Activated CD4-positive, alpha-beta T cell treated with anti-CD3 and anti-CD28 coated beads, Interleukin-2, amount 10 ng/mL, durations not matched to agents 24 days and 14 days (primary cell): Measurements from ENCODE around the gene ULK4. TPM values are rescaled to one million over a fixed set of nuclear protein-coding genes. Genes with fewer than 3 reads are reported as not detected.
A peak's percentile ranks its signal among the peaks of the same experiment; 100 is the strongest.
"Not testable (repeated sequence)": the region's sequence is repeated elsewhere in the genome, so short reads cannot be mapped to it uniquely, and the experiment has no call there.

ENCODE experiments used
- DNase-seq: peaks from one replicate; pipeline ENCODE4 v3.0.0; 2022
- H3K27ac Mint-ChIP-seq: one replicate; pipeline ENCODE4 v1.8.0; 2022; ENCODE audit warnings: mild to moderate bottlenecking, mixed read lengths
- H3K27me3 Mint-ChIP-seq: one replicate; pipeline ENCODE4 v1.8.0; 2022; ENCODE audit warnings: mixed read lengths
- H3K36me3 Mint-ChIP-seq: one replicate; pipeline ENCODE4 v1.8.0; 2022; ENCODE audit warnings: low read depth, mild to moderate bottlenecking, mixed read lengths
- H3K4me1 Mint-ChIP-seq: one replicate; pipeline ENCODE4 v1.8.0; 2021; ENCODE audit warnings: mixed read lengths
- H3K4me3 Mint-ChIP-seq: one replicate; pipeline ENCODE4 v1.8.0; 2022; ENCODE audit warnings: mild to moderate bottlenecking, moderate library complexity, mixed read lengths
- H3K9me3 Mint-ChIP-seq: one replicate; pipeline ENCODE4 v1.8.0; 2021; ENCODE audit warnings: mixed read lengths
- intact Hi-C: fragments of 100-400 bp; cut with micrococcal nuclease; formaldehyde crosslinking; loops from one replicate; pipeline ENCODE4 v1.15.1; 2023
- total RNA-seq: library from RNA; stranded (reverse); gene quantifications from 2 replicates; pipeline ENCODE4 v1.2.3, GENCODE V29; 2022

The ULK4 gene
- total RNA-seq, 1 donor from 2014 or later, result 10.2 TPM

DNA sequence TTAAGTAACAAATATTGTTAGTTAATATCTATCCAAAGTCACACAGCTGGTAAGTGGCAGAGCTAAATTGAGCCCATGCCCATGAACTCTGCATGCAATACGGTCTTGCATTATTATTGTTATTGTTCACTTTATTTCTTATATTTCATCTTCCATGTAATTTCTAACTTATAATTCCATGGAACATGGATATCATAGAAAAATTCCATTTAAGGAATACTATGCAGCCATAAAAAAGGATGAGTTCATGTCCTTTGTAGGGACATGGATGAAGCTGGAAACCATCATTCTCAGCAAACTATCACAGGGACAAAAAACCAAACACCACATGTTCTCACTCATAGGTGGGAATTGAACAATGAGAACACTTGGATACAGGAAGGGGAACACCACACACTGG, 508.3 kb downstream of the ULK4 start:
- H3K27ac Mint-ChIP-seq, H3K4me1 Mint-ChIP-seq, intact Hi-C loops, DNase-seq, H3K36me3 Mint-ChIP-seq, H3K27me3 Mint-ChIP-seq, H3K9me3 Mint-ChIP-seq, H3K4me3 Mint-ChIP-seq: not testable (repeated sequence)

DNA sequence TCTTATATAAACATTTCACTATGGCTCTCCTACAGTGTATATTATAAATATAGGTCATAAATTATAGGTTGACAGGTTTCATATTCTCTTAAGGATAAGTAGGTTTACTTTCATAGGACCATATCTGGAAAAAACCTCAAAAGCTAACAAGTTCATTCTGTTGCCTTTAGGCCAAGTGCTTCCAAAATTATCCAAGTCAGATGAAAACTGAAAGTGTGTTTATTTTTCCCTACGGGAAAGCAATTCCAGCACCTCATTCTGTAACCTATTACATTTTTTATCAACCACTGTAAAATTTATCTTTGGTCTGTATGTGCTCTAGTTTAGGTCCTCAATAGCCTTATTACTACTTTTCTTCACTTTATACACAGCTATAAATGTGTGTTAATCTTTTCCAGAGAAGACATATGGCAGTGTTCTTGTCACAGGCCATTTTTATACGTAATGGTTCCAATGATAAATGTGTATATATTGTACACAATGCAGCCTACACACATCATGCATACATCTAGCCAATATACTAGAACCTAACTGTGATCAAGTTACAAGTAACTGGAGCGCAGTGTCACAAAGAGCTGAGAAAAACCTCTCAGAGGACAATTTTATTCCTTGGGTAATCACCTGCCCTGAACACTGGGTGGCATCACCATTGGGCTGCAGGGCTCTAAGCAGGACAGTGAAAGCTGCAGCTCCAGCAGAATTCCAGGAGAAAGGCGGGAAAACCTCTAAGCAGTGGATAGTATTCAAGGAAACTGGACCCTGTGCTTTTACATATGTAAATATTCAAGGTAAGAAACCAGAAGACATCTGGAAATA, 511.3 kb downstream of the ULK4 start:
- no peak for DNase-seq
- Mint-ChIP-seq H3K27me3 (no peaks in the 10 kb centered on the region), H3K36me3 (no peaks in the 10 kb centered on the region), H3K4me1 (no peaks in the 10 kb centered on the region), H3K4me3 (no peak overlapping the region), H3K9me3 (no peaks in the 10 kb centered on the region), H3K27ac (no peak overlapping the region)
- intact Hi-C loops, result no loop called here

DNA sequence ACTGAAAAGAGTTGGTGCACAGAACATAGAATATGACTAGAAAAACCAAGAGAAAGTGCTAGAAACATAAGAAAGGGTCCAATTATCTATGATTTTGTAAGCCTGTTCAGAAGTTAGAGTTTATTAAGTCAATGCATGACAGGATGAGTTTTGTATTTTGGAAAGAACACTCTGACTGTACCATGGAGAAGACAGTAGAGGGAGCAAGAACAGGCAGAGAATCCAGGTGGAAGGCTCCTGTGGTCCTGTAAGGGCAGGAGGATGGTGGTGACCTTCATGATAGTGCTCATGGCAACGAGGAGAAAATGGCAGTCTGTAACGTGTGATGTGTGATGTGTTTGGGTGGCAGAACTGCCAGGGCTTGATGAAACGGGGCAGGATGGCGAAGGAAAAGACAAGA, 513.5 kb downstream of the ULK4 start:
- Mint-ChIP-seq H3K4me1 (no peaks in the 10 kb centered on the region), H3K36me3 (no peaks in the 10 kb centered on the region), H3K9me3 (no peaks in the 10 kb centered on the region), H3K4me3 (no peak overlapping the region), H3K27ac (no peak overlapping the region), H3K27me3 (no peaks in the 10 kb centered on the region)
- DNase-seq, result no peak
- intact Hi-C loops, result no loop called here

DNA sequence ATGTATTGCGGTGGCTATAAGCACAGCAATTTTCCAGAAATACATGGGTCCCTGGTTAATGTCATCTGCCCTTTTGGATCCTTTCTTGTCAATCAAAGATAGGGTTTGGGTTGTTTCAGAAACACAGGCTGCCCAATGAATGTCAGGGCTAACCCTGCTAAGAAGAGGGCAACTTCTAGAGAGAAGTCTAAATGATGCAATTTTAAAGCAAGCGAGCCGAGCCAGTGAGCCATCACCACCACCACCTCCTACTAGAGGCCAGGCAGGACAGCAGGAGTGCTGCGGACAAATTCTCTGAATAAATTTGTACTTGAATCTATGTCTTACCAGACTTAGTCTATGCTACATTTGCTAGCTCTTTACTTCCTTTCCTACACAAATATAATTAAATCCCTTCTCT, 514.2 kb downstream of the ULK4 start:
- H3K27ac Mint-ChIP-seq, result no peak overlapping the region
- intact Hi-C loops, result no loop called here

DNA sequence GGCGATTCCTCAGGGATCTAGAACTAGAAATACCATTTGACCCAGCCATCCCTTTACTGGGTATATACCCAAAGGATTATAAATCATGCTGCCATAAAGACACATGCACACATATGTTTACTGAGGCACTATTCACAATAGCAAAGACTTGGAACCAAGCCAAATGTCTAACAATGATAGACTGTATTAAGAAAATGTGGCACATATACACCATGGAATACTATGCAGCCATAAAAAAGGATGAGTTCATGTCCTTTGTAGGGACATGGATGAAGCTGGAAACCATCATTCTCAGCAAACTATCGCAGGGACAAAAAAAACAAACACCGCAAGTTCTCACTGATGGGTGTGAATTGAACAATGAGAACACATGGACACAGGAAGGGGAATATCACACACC, 515.6 kb downstream of the ULK4 start:
- H3K27ac Mint-ChIP-seq, H3K9me3 Mint-ChIP-seq, H3K36me3 Mint-ChIP-seq, H3K27me3 Mint-ChIP-seq, H3K4me3 Mint-ChIP-seq, intact Hi-C loops, H3K4me1 Mint-ChIP-seq, DNase-seq: not testable (repeated sequence)

More for the DNA sequence above, 514.2 kb downstream of the ULK4 start:
- H3K4me3 Mint-ChIP-seq, result no peak overlapping the region
- H3K27me3 Mint-ChIP-seq, result no peaks in the 10 kb centered on the region
- H3K36me3 Mint-ChIP-seq, result no peaks in the 10 kb centered on the region
- no peak for DNase-seq
- no peaks in the 10 kb centered on the region for H3K4me1 Mint-ChIP-seq
- H3K9me3 Mint-ChIP-seq, result no peaks in the 10 kb centered on the region

DNA sequence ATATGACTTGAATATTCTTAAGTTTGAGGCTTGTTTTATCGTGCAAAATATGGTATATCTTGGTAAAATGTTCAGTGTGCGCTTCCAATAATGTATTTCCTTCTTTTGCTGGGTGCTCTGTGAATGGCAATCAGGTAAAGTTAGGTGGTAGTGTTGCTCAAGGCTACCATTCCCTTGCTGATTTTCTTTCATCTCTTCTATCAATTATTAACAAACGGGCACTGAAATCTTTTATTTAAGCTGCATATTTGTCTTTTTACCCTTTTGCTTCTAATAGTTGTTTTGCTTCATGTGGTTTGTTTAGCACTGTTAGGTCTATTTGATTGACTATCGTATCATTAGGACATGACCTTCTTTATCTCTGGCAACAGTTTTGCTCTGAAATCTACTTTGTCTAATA, 520.3 kb downstream of the ULK4 start:
- Mint-ChIP-seq H3K9me3 (no peaks in the 10 kb centered on the region), H3K27ac (no peak overlapping the region), H3K4me1 (no peaks in the 10 kb centered on the region), H3K27me3 (no peaks in the 10 kb centered on the region), H3K4me3 (no peak overlapping the region), H3K36me3 (no peaks in the 10 kb centered on the region)
- intact Hi-C loops, result no loop called here
- no peak for DNase-seq

DNA sequence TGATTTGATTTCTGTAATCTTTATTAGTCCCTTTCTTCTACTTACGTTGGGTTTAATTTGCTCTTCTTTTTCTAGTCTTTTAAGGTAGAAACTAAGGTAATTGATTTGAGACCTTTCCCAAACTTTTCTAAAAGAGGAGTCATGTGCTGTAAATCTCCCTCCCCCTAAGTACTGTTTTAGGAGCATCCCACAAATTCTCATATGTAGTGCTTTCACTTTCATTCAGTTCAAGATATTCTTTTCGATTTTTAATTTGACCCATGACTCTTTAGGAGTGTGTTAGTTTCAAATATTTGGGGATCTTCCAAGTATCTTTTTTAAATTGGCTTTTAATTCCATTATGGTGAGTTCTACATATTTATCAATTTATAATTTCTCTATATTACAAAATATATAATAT, 520.8 kb downstream of the ULK4 start:
- no peak overlapping the region for H3K4me3 Mint-ChIP-seq
- no peak for DNase-seq
- no peak overlapping the region for H3K27ac Mint-ChIP-seq
- no peaks in the 10 kb centered on the region for H3K9me3 Mint-ChIP-seq
- intact Hi-C loops, result no loop called here
- H3K36me3 Mint-ChIP-seq, result no peaks in the 10 kb centered on the region
- H3K27me3 Mint-ChIP-seq, result no peaks in the 10 kb centered on the region
- H3K4me1 Mint-ChIP-seq, result no peaks in the 10 kb centered on the region

DNA sequence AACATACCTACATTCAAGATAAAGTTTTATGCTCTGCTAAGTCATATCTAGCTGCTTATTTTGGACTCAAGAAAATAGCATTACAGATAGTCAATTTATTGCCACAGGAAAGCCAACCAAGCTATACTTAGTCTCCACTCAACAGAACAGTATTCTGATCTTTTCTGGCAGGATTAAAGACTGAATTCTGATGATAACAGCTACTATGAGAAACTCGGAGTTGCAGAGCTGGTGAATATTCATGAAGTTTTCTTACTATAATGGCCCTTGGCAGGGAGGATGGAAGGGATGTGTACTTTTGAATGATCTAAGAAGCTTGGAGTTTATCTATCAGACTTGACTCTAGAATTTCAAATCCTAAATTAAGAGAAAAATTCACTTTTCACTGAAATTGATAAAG, 524.9 kb downstream of the ULK4 start:
- intact Hi-C loops, result no loop called here
- Mint-ChIP-seq H3K27ac (no peak overlapping the region), H3K27me3 (no peaks in the 10 kb centered on the region), H3K4me1 (no peaks in the 10 kb centered on the region), H3K36me3 (no peaks in the 10 kb centered on the region), H3K4me3 (no peak overlapping the region), H3K9me3 (no peaks in the 10 kb centered on the region)
- no peak for DNase-seq

DNA sequence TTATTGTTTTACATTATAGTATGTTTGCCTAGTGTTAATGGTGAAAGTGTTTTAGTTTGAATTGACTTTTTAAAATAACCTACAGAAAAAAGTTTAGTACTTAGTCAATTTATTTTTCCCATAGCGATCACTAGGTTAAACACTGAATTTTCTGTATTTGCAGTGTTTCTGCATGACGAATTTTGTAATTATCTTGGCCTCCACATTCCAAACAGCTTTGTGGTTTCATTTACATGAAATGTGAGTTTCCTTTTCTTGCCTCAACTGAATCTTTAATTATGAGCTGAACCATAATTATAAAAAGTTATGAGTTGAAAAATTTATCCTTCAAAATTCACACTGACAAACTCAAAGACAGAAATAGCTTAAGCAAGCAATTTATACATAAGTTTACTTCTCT, 527.1 kb downstream of the ULK4 start:
- no peaks in the 10 kb centered on the region for H3K9me3 Mint-ChIP-seq
- no peak for DNase-seq
- H3K27ac Mint-ChIP-seq, result no peak overlapping the region
- intact Hi-C loops, result no loop called here
- no peaks in the 10 kb centered on the region for H3K27me3 Mint-ChIP-seq
- H3K36me3 Mint-ChIP-seq, result no peaks in the 10 kb centered on the region
- H3K4me3 Mint-ChIP-seq, result no peak overlapping the region
- H3K4me1 Mint-ChIP-seq, result no peaks in the 10 kb centered on the region

DNA sequence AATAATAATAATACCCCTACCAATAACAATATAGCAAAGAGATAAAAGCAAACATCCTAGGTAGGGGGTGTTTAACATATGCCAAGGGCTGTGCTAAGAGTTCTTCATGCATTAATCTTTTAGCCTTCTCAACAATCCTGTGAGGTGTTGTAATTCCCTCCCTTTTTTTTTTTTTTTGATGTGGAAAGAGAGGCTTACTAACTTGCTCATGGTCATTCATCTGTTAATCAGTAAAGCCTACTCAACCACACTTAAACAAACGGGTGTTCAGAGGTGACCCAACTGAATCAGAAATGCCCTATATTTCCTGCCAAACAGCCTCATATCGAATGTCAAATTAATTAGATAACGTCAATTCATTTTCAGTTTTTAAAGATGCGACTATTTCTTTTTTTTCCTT, 530.5 kb downstream of the ULK4 start:
- H3K27ac Mint-ChIP-seq, result no peak overlapping the region
- H3K36me3 Mint-ChIP-seq, result no peaks in the 10 kb centered on the region
- H3K4me1 Mint-ChIP-seq, result no peaks in the 10 kb centered on the region
- H3K9me3 Mint-ChIP-seq, result peaks cover 6% of the 10 kb centered on the region
- no peak for DNase-seq
- intact Hi-C loops, result no loop called here
- H3K27me3 Mint-ChIP-seq, result peaks cover 17% of the 10 kb centered on the region
- H3K4me3 Mint-ChIP-seq, result no peak overlapping the region

DNA sequence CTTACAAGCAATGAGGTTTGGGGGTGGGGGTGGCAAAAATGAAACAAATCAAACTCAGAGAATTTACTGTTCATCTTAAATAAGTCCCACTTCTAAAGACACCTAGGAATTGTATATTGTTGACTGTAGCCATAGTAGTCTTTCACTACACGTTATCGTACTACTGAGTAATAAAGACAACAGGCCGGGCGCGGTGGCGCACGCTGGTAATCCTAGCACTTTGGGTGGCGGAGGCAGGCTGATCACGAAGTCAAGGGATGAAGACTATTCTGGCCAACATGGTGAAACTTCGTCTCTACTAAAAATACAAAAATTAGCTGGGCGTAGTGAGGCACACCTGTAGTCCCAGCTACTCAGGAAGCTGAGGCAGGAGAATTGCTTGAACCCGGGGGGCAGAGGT, 531.0 kb downstream of the ULK4 start:
- no peaks in the 10 kb centered on the region for H3K4me1 Mint-ChIP-seq

DNA sequence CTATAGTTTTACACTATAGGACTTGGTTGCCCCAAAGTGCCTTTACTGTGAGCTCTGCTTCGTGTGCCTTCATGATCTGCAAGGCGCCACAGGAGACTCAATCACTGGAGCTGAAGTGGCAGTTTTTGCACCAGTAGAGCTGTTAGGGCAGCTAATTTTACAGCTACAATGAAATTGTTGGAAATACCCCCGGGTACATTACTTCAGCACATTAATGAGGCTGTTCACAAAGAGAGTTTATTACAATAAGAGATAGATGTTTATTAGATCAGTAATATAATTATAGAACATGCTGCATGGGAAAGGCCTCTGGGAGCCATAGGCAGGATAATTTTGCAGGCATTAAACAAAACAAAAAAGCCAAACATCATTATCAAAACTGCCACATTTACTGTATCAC, 531.5 kb downstream of the ULK4 start:
- H3K9me3 Mint-ChIP-seq, result peaks cover 6% of the 10 kb centered on the region
- H3K36me3 Mint-ChIP-seq, result no peaks in the 10 kb centered on the region
- H3K27me3 Mint-ChIP-seq, result peaks cover 22% of the 10 kb centered on the region
- intact Hi-C loops, result no loop called here
- no peak overlapping the region for H3K27ac Mint-ChIP-seq
- no peak overlapping the region for H3K4me3 Mint-ChIP-seq
- no peaks in the 10 kb centered on the region for H3K4me1 Mint-ChIP-seq
- no peak for DNase-seq

More for the DNA sequence above, 531.0 kb downstream of the ULK4 start:
- no peak overlapping the region for H3K4me3 Mint-ChIP-seq
- H3K36me3 Mint-ChIP-seq, result no peaks in the 10 kb centered on the region
- H3K27ac Mint-ChIP-seq, result no peak overlapping the region
- intact Hi-C loops, result no loop called here
- peaks cover 6% of the 10 kb centered on the region for H3K9me3 Mint-ChIP-seq
- no peak for DNase-seq
- H3K27me3 Mint-ChIP-seq, result peaks cover 21% of the 10 kb centered on the region

DNA sequence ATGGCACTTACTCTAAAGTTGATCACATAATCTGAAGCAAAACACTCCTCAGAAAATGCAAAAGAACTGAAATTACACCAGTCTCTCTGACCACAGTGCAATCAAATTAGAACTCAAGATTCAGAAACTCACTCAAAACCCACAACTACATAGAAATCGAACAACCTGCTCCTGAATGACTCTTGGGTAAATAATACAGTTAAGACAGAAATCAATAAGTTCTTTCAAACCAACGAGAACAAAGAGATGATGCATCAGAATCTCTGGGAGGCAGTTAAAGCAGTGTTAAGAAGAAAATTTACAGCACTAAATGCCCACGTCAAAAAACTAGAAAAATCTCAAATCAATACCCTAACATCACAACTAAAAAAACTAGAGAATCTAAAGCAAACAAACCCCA, 535.4 kb downstream of the ULK4 start:
- peaks cover 10% of the 10 kb centered on the region for H3K9me3 Mint-ChIP-seq
- H3K4me1 Mint-ChIP-seq, result peaks cover 14% of the 10 kb centered on the region
- intact Hi-C loops, result no loop called here
- no peak overlapping the region for H3K27ac Mint-ChIP-seq
- H3K36me3 Mint-ChIP-seq, result no peaks in the 10 kb centered on the region
- DNase-seq, result no peak
- peaks cover 32% of the 10 kb centered on the region for H3K27me3 Mint-ChIP-seq
- no peak overlapping the region for H3K4me3 Mint-ChIP-seq

DNA sequence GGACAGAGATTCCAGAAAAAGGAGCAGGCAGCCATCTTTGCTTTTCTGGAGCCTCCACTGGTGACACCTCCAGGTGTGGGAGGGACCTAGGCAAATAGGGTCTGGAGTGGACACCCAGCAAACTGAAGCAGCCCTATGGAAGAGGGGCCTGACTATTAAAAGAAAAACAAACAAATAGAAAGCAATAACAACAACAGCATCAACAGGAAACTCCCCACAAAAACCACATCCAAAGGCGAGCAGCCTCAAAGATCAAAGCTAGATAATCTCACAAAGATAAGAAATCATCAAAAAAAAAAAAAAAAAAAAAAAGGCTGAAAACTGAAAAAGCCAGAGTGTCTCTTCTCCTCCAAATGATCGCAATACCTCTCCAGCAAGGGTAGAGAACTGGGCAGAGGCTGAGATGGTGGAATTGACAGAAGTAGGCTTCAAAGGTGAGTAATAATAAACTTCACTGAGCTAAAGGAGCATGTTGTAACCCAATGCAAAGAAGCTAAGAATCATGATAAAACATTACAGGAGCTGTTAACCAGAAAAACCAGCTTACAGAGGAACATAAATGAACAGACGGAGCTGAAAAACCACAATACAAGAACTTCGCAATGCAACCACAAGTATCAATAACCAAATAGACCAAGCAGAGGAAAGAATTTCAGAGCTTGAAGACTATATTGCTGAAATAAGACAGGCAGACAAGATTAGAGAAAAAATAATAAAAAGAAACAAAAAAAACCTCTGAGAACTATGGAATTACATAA, 537.2 kb downstream of the ULK4 start:
- Mint-ChIP-seq H3K9me3 (peaks cover 10% of the 10 kb centered on the region), H3K27me3 (peaks cover 32% of the 10 kb centered on the region), H3K4me1 (peaks cover 14% of the 10 kb centered on the region), H3K4me3 (peak overlapping the region; percentile 39), H3K27ac (no peak overlapping the region), H3K36me3 (no peaks in the 10 kb centered on the region)
- peak; percentile 74 for DNase-seq
- intact Hi-C loops, result no loop called here
